Adrenal gland (tissue), 5 donors: ENCODE results near the gene ENTPD8.

ENCODE experiments used
- CTCF ChIP-seq, 6 experiments: fragments of 450-650 bp in 4 of 6; fragments of 200-600 bp in 2 of 6; sonication (generic) in 1 of 6; IDR thresholded peaks; 1 replicate in 5 of 6; 2 replicates in 1 of 6; pipeline versions ENCODE4 v1.5.1 to v1.8.0; 2016 to 2021; ENCODE audit warnings: antibody characterized with exemption in 6 of 6, mild to moderate bottlenecking in 2 of 6, moderate library complexity in 1 of 6
- POLR2A ChIP-seq, 2 donors: fragments of 450-650 bp; IDR thresholded peaks; one replicate each; pipeline ENCODE4 v1.6.1; 2017; ENCODE audit warnings: antibody characterized with exemption in 2 of 2, mild to moderate bottlenecking in 2 of 2, moderate library complexity in 1 of 2
- donor health status: DM: no; HTN: no; CAD: no.

GRCh38 chr9:137452006-137452760 lies 11.0 kb upstream of the ENTPD8 start:
- no peak for TF ChIP-seq CTCF (IDR thresholded peaks at IDR 0.05)
- no peak for TF ChIP-seq POLR2A (IDR thresholded peaks at IDR 0.05)
